T follicular helper cell (primary cell): ENCODE data around the gene FAM118A.

Experiments
- DNase-seq: peaks from one replicate; pipeline ENCODE4 v3.0.0-alpha.2; 2020; ENCODE audit warnings: low read depth

Gene FAM118A

GRCh38 chr22:45376703-45377102, 67.0 kb downstream of the FAM118A start:
- DNase-seq, result no peak

- DNase-seq, result no peak
Measured at GRCh38 chr22:45381348-45381747, 71.6 kb downstream of the FAM118A start.

- no peak for DNase-seq
Measured at GRCh38 chr22:45389546-45389945, 79.8 kb downstream of the FAM118A start.
